Measurements from ENCODE around the gene SH3RF3.

The SH3RF3 gene

DNA sequence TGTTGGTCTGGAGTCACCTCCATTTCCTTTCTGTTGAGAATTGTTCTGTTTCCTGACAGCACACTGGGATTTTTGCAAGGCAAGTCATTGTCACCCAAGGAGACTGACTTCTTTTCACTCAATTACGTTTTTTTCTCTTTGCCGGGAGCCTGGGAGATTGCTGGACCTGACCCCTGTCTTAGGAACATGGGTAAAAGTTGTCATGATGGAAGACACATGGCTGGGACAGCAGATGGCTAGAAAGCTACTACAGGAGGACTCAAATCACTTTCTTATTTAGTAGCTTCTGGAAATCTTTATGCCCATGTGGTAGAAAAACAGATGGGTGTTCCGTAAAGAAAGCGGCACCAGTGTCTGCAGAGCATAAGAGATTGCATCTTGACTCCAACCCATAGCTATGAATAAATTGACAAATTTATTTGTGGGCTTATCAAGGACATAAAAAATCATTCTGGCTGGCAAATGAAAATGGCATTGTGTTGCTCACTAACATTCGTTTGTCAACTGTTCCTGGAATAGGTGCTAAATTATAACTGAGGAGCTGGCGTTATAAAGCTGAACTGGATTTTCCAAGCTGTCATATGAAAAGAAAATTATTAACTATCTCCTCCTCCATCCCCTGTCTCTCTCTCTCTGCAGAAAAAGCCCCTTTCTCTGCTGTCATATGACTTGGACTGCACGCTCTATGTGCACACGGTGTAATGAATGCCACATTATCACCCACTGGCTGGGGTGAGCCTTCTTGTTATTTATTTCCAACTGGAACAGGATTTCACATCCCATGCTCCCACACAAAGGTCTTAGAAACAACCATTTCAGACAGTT is 159.8 kb downstream of the SH3RF3 start:
- no peak for DNase-seq (ENCODE audit: low read depth)

DNA sequence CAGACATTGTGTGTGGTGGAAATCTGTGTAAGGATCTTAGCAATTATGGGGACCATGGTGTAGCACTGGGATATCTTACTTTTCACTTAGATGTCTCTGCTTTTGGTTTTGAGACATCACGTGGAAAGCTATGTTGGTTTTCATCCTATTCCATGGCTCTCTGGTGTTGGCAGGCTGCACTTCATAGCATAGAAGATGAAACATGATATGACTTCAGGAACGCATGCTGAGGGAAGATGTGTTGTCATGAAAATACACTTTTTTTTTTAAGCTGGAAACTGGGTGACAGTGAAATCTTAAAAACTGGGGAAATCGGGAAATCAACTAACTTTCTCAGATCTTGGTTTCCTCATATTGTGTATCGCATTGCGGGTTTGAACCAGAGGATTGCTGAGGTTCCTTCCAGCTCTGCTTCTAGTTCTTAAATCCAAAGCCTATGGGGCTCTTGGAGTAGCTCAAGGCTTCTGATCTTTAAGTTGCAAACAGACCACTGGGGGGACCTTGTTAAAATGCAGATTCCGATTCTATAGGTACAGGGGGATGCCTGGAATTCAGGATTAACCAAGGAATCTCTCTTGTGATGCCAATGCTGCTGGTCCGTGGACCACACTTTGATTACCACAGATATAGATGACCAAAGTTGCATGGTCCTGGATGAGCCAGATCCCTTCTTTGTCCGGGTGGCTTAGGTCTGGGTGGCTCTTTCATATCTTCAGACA is 160.7 kb downstream of the SH3RF3 start:
- DNase-seq (ENCODE audit: low read depth), result no peak

DNA sequence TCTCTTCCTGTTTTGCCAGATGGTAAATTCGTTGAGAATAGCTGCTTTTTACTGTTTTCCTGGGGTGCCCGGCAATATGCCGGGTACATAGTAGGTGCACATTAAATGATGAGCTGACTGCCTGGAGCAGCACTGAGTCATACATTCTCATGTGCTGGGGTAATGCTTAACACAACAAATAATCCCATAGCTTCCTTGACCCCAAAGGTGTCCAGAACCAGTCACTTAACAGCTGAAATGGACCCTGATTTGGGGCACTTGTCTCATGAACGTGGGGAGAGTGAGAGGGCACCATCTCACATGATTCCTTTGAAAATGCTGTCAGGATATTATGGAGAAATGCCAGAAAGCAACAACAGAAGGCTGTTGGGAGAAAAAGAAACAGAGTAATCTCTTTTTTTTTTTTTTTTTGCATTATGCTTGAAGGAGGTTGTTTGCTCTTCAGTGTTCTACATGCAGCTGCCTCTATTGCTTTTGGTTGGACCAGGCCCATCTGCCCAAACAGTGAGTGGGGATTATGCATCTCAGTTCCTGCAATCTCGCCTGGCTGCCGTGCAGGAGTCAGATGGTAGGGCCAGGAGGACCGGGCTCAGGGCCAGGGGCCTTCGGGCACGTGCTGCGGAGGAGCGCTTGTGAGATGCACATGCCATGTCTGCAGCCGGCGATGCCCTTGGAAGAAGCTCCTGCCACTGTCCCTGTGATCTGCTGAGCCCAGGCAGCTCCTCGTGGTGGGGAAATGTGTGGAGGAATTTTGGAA is 162.1 kb downstream of the SH3RF3 start:
- DNase-seq (ENCODE audit: low read depth), result no peak

DNA sequence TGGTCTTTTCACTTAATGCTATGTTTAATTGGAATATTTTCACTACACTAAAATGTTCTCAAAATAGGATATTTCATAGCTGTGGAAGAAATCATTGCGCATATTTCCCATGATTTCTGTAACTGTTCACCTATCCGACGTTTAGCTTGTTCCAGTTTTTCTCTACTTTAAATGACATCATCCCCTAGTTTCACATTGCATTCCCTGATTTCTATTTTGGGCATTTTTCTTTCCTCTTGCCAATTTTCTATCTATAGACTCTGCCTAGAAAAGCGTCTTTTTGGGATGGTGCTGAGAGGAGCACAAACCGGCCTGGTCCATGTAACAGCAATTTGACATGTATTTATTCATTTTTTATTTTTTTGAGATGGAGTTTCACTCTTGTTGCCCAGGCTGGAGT is 163.4 kb downstream of the SH3RF3 start:
- no peak for DNase-seq (ENCODE audit: low read depth)

DNA sequence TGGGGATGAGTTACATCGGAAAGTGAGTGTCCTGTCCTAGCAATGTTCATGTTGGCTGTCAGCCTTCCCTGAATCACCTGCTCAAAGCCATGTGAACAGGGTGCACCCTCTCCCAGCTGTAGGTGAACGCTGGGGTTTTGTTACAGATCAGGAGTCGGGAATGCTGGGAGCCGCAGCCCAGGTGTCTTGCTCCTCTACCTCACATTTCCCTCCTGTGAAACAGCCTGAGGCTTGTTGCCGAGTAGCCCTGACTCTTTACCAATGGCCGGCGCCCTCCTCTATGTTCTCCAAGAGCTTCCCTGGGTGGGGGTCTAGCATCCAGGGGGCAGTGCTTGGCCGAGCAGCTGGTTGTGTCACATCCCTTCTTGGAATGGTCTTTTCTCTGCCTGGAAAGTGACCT is 164.7 kb downstream of the SH3RF3 start:
- DNase-seq (ENCODE audit: low read depth), result no peak

DNA sequence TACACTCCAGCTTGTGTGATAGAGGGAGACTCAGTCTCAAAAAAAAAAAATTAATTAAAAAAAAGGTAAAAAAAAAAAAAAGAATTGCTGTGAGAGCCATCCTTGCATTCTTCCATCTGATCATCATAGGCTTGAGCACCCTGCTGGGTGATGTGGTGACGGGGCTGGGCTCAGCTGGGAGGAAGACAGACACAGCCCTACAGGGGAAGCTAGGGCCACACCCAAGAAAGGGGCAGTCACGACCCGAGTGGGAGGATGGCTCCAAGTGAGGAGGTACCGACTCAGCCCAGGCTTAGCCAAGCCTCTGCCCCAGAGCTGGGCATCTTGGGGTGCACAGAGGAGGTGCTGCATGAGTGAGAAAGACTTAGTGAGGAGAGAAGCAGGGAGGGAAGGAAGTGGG is 165.5 kb downstream of the SH3RF3 start:
- no peak for DNase-seq (ENCODE audit: low read depth)

DNA sequence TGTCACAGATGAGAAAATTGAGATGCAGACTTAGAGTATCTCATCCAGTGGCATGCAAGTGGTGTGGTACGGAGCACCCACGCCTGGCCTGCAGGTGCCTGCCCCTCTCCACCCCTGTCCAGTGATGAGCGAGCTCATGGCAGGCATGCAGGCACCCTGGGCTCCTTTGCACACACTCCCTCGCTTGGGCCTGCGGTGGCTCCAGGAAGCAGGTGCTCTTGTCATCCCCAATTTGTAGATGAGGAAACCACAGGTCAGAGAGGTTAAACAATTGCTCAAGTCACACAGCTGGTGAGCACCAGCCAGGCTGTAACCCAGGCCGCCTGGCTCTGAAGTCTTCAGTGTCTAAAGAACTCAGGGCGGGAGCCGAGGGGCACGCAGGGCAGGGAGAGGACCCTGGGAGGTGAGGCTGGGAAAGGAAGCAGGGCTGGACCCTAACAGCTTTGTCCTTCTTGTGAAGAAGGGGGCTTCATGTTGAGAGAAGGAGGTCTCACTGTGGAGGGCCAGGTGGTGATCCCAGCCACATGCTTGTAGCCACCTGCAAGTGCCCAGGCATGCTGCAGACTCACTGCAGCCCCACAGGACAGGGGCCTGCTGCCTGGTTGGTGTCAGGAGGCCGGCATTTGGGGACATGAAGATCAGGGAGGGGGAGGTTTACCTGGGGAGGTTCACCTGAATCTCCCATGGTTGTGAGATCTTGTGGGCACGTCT is 166.2 kb downstream of the SH3RF3 start:
- no peak for DNase-seq (ENCODE audit: low read depth)

DNA sequence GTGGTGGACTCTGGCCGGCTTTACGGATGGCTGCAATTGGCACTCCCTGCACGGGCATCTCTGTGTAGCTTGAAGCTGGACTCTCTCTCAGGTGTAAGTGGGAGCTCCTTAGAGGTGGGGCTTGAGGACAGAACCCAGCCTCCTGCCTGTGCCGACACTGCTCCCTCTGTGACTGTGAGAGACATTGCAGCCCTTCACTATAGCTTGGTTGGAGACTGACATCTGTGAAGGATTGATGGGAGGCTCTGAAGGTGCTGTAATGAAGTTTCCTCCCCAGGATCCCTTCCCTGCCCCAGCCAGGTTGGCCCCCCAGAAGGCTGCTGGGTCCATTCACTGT is 166.7 kb downstream of the SH3RF3 start:
- DNase-seq (ENCODE audit: low read depth), result no peak

DNA sequence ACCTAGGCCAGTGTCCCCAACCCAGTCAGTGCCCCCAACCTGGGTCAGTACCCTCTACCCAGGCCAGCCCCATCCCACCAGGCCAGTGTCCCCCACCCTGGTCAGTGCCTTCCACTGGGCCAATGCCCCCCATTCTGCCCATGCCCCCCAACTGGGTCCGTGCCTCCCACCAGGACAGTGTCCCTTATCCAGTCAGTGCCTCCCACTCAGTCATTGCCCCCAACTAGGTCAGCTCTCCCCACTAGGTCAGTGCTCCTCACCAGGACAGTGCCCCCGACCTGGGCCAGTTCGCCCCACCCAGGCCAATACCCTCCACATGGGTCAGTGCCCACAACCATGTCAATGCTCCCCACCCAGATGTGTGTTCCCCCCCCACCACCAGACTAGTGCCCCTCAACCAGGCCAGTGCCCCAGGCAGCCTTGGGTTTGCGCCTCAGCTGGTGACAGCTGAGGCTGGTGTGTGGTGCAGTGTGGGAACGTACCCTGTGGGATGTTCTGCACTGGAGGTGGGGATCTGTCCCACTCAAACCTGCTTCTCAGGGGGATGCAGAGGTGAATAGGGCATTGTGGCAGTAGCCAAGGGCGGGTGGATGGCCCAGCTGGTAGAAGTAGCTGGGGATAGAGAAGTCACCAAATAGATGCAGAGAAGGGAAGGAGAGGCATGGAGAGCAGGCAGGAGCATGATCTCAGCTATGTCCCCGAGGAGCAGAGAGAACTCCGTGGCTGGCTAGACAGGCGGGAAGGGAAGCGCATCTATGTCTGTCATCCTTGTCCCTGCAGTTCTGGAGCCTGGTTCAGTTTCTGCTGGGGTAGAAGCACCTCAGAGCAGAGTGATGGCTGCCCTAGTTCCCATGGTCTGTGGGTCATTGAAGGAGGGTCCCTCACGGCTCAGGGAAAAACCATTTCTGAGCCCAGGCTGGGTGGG is 168.8 kb downstream of the SH3RF3 start:
- DNase-seq (ENCODE audit: low read depth), result no peak

DNA sequence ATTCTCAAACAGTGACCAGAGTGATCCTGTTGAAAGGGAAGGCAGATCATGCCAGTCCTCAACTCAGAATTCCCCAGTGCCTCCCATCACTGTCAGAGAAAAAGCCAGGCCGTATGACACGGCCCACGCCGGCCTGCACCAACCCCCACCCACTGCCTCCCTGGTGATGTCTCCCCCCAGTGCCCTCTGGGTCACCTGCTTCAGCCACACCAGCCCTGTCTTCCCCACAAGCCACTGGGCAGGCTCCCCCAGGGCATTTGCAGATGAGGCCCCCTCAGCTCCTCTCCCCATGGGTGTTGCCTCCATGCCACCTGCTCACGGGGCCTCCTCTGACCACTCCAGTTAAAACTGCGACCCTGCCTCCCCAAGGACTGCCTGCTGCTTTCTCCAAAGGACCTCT is 169.8 kb downstream of the SH3RF3 start:
- no peak for DNase-seq (ENCODE audit: low read depth)

DNA sequence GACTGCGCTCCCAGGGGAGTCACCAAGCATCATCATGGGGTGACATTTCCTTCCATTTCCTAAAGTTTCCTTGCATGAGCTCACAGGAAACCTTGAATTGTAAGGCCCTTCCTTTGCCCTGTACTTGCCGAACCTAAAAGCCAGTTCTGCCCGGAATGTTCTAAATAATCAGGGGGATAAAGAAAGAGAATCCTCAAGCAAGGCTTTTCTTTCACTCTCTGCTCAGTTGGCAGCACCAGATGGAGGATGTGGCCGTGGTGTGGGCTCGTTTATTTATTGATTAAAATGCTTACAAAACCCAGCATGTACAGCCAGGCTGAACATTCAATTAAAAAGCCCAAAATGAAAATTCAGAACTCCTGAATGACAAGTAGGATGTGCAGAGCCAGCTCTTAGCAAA is 170.5 kb downstream of the SH3RF3 start:
- no peak for DNase-seq (ENCODE audit: low read depth)

DNA sequence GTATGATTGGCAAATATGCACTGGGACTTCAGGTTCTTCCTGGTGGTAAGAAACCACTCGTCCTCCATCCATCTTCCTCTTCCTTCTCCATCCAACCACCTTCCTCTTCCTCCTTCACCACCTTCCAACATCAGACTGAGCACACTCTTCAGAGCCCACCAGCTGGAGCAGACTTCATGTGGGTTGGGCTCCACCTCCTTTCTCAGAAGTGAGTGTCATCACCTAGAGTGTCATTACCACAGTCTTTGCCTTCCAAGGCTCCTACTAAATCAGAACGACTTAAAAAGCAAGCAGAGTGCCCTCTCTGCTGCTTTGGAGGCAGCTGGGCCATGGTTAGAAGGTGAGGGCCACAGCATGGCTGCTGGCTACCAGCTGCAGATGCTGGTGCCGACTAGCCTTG is 171.6 kb downstream of the SH3RF3 start:
- DNase-seq (ENCODE audit: low read depth), result no peak

DNA sequence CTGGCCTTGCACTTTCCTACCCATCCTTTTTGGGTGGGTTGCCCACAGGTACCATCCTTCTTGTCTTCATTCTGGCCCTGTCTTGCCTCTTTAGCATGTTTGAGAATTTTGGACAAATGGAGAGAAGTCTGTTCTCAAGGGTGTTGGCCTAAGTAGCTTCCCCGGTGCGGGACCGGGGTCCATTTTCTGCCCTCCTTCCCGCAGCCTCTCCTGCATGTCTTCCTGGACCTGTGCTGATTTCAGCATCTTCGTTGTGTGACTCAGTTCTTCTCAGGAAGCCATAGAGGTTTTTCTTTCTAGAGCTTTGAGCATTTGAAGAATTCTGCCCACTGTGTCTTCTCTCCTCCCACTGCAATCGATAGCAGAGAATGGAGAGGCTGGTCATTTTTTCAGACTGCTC is 172.7 kb downstream of the SH3RF3 start:
- DNase-seq (ENCODE audit: low read depth), result no peak

DNA sequence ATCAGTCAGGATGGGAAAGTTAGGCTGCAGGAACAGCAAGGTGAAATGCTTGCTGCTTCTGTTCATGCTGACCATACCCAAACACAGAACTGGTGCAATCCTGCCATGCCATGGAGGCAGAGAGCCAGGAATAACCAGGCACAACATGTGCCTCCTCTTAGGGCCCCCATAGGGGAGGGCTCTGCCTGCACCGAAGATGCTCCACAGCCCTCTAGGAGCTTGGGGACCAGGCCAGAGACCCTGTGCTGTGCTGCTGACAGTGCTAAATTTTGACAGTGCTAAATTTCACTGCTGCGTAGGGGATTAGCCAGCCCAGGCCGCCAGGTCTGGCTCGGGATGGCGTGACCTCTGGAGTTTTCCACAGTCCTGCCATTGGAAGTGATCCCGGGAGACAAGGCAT is 173.3 kb downstream of the SH3RF3 start:
- no peak for DNase-seq (ENCODE audit: low read depth)

DNA sequence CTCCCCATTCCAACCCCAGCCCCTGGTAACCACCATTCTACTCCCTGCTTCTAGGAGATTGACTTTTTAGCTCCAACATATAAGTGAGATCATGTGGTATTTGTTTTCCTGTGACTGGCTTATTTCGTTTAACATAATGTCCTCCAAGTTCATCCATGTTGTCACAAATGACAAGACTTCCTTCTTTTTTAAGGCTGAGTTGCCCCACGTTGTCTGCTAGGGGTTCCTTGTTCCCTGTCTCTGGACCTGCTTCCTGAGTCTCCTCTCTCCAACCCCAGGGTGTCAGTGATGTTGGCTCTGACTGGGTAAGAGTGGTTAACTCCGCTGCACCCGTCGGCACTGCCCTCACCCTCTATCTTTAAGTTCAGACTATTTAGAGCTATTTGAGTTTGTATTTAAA is 175.2 kb downstream of the SH3RF3 start:
- no peak for DNase-seq (ENCODE audit: low read depth)

DNA sequence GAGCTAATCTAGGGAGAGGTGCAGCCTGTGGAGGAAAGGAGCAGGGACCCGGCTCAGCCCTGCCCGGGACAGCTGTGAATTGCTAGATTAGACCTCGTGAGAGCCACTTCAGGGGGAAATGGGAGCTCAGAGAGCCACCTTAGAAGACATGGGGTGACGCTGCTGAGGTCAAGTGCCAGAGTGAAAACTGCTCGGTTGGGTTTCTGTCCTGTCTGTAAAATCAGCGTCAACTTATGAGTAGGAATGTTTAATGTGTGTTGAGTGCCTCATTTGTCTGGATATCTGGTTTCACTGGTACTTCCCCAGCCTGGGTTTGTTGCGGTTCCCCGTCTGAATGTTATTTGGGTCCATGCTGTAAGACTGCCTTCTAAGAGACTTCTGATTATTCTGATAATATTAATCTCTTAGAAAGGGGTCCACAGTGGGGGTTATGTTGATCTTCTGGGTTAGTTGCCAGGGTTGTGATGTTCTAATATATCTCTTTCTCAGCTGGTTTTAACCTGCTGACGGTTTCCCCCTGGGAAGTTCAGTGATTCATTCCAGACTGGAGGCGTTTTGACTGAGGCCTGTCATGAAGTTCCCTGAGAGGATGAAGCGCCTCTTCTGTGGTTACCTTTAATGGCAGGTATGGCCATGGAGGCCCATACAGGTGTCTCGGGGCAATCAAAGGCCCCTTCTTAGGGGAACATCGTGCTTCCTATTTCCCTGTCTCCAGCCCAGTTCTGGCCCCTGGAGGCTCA is 175.9 kb downstream of the SH3RF3 start:
- no peak for DNase-seq (ENCODE audit: low read depth)

DNA sequence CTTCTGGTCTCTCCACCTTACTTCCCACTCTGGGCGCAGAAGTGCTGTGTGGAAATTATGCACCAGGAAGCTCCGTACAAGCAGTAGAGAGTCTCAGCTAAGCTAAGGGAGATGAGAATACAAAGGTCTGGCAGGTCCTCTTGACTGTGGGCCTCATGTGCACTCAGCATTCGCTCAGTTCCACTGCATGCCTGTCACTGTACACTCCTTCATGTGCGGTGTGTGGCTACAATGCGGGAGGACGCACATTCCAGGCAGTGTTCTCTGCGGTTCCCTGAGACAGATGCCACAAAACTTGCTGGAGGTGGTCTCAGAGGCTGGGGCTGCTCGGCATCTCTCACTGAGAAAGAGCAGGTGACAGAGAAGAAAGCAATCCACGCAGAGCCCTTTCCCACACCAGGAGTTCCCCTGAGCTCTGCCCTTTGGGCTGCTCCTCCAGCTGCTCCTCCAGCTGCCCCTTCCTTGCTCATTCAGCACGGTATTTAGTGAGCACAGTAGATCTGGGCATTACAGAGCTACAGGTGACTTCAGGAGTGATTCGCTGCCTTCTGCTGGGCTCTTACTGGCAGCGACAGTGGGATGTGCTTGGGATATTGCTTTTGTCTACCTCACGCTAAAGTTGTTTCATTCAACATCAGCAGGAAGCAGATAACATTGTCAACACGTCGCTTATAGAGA is 176.6 kb downstream of the SH3RF3 start:
- no peak for DNase-seq (ENCODE audit: low read depth)

DNA sequence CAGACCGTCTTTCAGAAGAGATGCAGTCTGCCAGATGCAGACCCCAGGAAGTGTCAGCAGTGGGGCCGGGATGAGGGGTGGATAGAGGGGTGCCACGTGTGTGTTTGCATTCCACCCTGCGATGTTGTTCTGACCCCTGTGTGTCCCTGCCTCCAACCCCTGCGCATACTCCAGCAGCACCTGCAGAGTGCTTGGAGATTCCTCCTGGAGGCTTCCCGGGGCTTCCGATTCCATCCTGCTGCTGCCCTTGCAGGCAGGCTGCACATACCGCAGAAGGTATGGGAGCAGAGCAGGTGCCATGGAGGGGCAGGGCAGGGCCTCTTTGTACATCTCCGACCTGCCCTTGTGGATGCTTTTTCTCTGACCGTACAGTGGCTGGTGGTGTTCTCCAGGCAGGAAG is 177.2 kb downstream of the SH3RF3 start:
- no peak for DNase-seq (ENCODE audit: low read depth)

DNA sequence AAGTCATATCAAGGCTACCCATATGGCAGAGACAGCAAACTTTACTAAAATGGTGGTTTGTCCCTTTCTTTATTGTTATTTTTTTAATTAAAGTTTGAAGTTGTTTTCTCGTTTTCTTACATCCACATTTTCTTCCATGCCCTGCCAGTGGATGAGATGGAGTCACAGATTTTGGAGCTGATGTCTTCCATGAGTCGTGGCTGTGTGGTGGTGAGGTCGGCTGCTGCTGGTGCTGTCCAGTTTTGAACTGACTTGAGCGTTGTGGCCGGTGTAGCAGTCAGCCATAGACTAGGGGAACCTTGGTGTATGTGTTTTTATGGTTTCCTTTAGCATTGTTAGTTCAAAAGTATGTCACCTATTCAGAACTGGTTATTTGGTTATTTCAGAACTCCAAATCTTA is 182.8 kb downstream of the SH3RF3 start:
- no peak for DNase-seq (ENCODE audit: low read depth)

DNA sequence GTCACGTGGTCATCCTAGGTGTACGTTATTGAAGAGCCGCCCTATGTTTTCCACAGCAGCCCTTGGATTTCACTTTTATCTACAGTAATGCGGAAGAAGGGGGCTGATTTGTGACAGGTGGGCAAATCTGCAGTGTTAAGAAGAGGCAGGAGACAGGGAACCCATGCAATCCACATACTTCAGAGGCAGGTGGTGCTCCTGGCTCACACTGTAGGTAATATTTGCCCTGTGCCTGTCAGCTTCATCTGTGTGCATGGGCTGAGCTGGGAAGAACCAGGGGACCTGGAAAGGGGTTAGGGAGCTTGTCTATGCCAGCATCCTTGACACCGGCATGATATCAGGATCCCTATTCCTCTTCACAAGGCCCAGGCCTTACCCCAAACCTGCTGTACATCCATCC is 183.9 kb downstream of the SH3RF3 start:
- no peak for DNase-seq (ENCODE audit: low read depth)

Data from activated T-helper 9 cell treated with anti-CD3 and anti-CD28 coated beads, Interleukin-2, amount 50 U/mL, for 16 hours (primary cell).